ENCODE measurements around the gene IQSEC2.

The IQSEC2 gene

GRCh38 chrX:53251307-53251706 is 30.1 kb downstream of the IQSEC2 start:
- no peak overlapping the region for H3K4me3 ChIP-seq (ENCODE audit: low read depth, low read length)
- TF ChIP-seq, protein P1, sequence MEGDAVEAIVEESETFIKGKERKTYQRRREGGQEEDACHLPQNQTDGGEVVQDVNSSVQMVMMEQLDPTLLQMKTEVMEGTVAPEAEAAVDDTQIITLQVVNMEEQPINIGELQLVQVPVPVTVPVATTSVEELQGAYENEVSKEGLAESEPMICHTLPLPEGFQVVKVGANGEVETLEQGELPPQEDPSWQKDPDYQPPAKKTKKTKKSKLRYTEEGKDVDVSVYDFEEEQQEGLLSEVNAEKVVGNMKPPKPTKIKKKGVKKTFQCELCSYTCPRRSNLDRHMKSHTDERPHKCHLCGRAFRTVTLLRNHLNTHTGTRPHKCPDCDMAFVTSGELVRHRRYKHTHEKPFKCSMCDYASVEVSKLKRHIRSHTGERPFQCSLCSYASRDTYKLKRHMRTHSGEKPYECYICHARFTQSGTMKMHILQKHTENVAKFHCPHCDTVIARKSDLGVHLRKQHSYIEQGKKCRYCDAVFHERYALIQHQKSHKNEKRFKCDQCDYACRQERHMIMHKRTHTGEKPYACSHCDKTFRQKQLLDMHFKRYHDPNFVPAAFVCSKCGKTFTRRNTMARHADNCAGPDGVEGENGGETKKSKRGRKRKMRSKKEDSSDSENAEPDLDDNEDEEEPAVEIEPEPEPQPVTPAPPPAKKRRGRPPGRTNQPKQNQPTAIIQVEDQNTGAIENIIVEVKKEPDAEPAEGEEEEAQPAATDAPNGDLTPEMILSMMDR (IDR thresholded peaks at IDR 0.05; ENCODE audit: borderline replicate concordance, insufficient read depth, low read depth, low read length): no peak

- no peak overlapping the region for H3K4me3 ChIP-seq (ENCODE audit: low read depth, low read length)
- TF ChIP-seq, protein P1 (IDR thresholded peaks at IDR 0.05; ENCODE audit: borderline replicate concordance, insufficient read depth, low read depth, low read length): no peak
Measured at GRCh38 chrX:53250556-53250955, 30.8 kb downstream of the IQSEC2 start.

DNA sequence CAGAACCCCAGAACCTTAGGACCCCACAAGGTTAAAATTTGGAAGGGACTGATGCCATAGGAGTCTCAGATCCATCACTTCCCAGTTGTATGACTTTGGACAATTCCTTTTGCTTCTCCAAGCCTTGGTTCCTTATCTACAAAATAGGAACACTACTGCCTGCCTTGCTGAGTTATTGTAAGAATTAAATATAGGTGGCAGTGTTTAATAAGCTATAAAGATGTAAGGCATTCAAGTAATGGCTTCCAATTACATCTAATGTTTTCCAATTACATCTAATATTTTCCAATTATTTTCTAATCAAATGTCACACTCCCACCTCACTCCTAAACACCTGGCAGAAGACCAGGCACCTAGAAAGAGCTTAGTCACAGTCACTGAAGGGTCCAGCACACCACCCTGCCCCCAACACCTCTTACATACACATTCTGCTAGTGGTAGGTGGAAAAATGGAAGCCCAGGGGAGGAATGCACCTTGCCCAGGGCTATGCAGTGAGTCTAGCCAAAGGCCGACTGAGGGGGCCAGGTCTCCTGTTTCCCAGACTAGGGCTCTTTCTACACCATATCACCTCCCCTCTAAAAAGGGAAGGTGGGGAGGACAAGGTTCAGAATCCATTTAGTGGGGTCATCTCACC is 31.9 kb downstream of the IQSEC2 start:
- no peak overlapping the region for H3K4me3 ChIP-seq (ENCODE audit: low read depth, low read length)
- TF ChIP-seq, protein P1 (IDR thresholded peaks at IDR 0.05; ENCODE audit: borderline replicate concordance, insufficient read depth, low read depth, low read length): no peak

- TF ChIP-seq, protein P1 (IDR thresholded peaks at IDR 0.05; ENCODE audit: borderline replicate concordance, insufficient read depth, low read depth, low read length): no peak
- no peak overlapping the region for H3K4me3 ChIP-seq (ENCODE audit: low read depth, low read length)
Measured at GRCh38 chrX:53247928-53248327, 33.5 kb downstream of the IQSEC2 start.

GRCh38 chrX:53246231-53246630 is 35.2 kb downstream of the IQSEC2 start:
- TF ChIP-seq, protein P1 (IDR thresholded peaks at IDR 0.05; ENCODE audit: borderline replicate concordance, insufficient read depth, low read depth, low read length): no peak
- no peak overlapping the region for H3K4me3 ChIP-seq (ENCODE audit: low read depth, low read length)

GRCh38 chrX:53244610-53245009 is 36.8 kb downstream of the IQSEC2 start:
- H3K4me3 ChIP-seq (ENCODE audit: low read depth, low read length): no peak overlapping the region
- TF ChIP-seq, protein P1 (IDR thresholded peaks at IDR 0.05; ENCODE audit: borderline replicate concordance, insufficient read depth, low read depth, low read length): no peak

DNA sequence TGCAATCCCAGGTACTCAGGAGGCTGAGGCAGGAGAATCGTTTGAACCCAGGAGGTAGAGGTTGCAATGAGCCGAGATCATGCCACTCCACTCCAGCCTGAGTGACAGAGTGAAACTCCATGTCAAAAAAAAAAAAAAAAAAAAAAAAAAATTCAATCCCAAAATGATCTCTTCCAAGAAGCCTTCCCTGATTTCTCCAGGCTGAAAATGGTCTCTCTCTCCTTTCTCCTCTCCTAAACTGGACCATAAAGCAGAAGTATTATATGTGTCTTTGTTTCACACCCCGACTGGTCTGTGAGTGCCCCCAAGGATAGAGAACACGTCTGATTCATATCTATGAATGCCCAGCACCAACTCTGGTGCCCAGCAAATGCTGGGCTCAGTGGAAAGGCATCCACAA is 39.1 kb downstream of the IQSEC2 start:
- TF ChIP-seq, protein P1 (IDR thresholded peaks at IDR 0.05; ENCODE audit: borderline replicate concordance, insufficient read depth, low read depth, low read length): no peak
- no peak overlapping the region for H3K4me3 ChIP-seq (ENCODE audit: low read depth, low read length)
